ENCODE data around the gene SLC17A7.
"Not testable (repeated sequence)": the region's sequence is repeated elsewhere in the genome, so short reads cannot be mapped to it uniquely, and the experiment has no call there.

SLC17A7 gene

DNA sequence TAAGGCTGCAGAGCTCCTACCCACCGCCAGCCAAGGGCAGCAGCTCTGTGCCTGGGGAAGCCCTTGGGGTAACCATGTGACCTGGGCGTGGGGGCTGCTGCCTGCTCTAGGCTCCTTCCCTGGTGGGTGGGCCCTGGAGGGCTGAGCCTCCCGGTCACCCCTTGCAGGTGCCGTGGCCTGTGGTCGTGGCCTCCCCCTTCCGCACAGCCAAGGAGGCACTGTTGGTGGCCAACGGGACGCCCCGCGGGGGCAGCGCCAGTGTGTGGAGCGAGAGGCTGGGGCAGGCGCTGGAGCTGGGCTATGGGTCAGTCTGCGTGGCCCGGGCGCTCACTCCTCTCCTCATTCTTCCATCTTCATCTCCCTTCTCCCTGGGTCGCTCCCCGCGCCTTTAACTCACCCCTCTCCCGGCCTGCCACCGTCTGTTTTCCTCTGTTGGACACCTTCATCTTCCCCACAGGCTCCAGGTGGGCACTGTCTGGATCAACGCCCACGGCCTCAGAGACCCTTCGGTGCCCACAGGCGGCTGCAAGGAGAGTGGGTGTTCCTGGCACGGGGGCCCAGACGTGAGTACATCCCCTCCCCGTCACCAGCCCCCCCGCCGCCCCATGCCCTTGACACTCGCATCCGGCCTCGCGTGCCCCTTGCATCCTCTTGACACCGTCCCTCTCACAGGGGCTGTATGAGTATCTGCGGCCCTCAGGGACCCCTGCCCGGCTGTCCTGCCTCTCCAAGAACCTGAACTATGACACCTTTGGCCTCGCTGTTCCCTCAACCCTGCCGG is 22.8 kb upstream of the SLC17A7 start:
- H3K4me3 ChIP-seq: no peak overlapping the region
- no peak overlapping the region for H3K27ac ChIP-seq
- H3K36me3 ChIP-seq (ENCODE audit: insufficient read depth, low read length): peaks cover 24% of the 10 kb centered on the region
- no peak for DNase-seq (ENCODE audit: low read depth, low spot score)
- H3K9ac ChIP-seq (ENCODE audit: insufficient read length): no peak overlapping the region
- TF ChIP-seq FOXP2 (optimal IDR thresholded peaks at IDR 0.05; ENCODE audit: control extremely low read depth, extremely low read length, insufficient read depth) (no peak), EZH2 (IDR thresholded peaks at IDR 0.05) (no peak), POLR2AphosphoS5 (IDR thresholded peaks at IDR 0.05; ENCODE audit: borderline replicate concordance, low read depth, low read length) (no peak)
- no peaks in the 10 kb centered on the region for H3K9me3 ChIP-seq (ENCODE audit: low read depth, low read length)

DNA sequence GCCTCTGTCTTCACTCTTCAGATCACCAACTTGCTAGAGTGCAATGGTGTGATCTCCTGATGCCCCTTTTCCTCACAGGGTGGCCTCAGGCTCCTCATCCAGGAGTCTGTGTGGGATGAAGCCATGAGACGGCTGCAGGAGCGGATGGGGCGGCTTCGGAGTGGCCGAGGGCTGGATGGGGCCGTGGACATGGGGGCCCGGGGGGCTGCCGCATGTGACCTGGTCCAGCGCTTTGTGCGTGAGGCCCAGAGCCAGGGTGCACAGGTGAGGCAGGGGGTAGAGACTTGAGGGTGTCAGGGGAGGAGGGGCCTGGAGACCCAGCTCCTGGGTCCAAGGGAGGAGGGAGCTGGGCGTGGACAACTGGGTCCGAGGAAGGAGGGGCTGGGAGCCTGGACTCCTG is 21.2 kb upstream of the SLC17A7 start:
- H3K9ac ChIP-seq (ENCODE audit: insufficient read length): no peak overlapping the region
- DNase-seq (ENCODE audit: low read depth, low spot score): no peak
- no peaks in the 10 kb centered on the region for H3K9me3 ChIP-seq (ENCODE audit: low read depth, low read length)
- no peak overlapping the region for H3K4me3 ChIP-seq
- peaks cover 24% of the 10 kb centered on the region for H3K36me3 ChIP-seq (ENCODE audit: insufficient read depth, low read length)
- no peak overlapping the region for H3K27ac ChIP-seq
- TF ChIP-seq POLR2AphosphoS5 (IDR thresholded peaks at IDR 0.05; ENCODE audit: borderline replicate concordance, low read depth, low read length) (no peak), EZH2 (IDR thresholded peaks at IDR 0.05) (no peak), FOXP2 (optimal IDR thresholded peaks at IDR 0.05; ENCODE audit: control extremely low read depth, extremely low read length, insufficient read depth) (no peak)

DNA sequence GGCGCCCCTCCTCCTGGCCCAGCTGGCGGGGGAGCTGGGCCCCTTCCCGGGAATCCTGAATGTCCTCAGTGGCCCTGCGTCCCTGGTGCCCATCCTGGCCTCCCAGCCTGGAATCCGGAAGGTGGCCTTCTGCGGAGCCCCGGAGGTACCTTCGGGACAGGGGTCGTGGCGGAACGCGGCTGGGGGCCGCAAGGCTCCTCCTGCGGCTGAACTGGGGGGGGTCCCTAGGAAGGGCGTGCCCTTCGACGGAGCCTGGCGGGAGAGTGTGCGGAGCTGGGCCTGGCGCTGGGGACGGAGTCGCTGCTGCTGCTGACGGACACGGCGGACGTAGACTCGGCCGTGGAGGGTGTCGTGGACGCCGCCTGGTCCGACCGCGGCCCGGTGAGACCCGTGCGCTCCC is 20.3 kb upstream of the SLC17A7 start:
- H3K4me3 ChIP-seq: no peak overlapping the region
- peaks cover 24% of the 10 kb centered on the region for H3K36me3 ChIP-seq (ENCODE audit: insufficient read depth, low read length)
- H3K27ac ChIP-seq: no peak overlapping the region
- no peak for TF ChIP-seq POLR2AphosphoS5 (IDR thresholded peaks at IDR 0.05; ENCODE audit: borderline replicate concordance, low read depth, low read length)
- no peak for TF ChIP-seq EZH2 (IDR thresholded peaks at IDR 0.05)
- TF ChIP-seq FOXP2 (optimal IDR thresholded peaks at IDR 0.05; ENCODE audit: control extremely low read depth, extremely low read length, insufficient read depth): no peak
- DNase-seq (ENCODE audit: low read depth, low spot score): no peak
- H3K9ac ChIP-seq (ENCODE audit: insufficient read length): no peak overlapping the region
- H3K9me3 ChIP-seq (ENCODE audit: low read depth, low read length): no peaks in the 10 kb centered on the region

DNA sequence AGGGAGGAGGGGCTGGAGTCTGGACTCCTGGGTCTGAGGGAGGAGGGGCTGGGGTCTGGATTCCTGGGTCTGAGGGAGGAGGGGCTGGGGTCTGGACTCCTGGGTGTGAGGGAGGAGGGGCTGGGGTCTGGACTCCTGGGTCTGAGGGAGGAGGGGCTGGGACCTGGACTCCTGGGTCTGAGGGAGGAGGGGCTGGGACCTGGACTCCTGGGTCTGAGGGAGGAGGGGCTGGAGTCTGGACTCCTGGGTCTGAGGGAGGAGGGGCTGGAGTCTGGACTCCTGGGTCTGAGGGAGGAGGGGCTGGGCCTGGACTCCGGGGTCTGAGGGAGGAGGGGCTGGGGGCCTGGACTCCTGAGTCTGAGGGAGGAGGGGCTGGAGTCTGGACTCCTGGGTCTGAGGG is 19.8 kb upstream of the SLC17A7 start:
- peaks cover 21% of the 10 kb centered on the region for H3K36me3 ChIP-seq (ENCODE audit: insufficient read depth, low read length)
- H3K9me3 ChIP-seq (ENCODE audit: low read depth, low read length); H3K4me3 ChIP-seq; H3K9ac ChIP-seq (ENCODE audit: insufficient read length); DNase-seq (ENCODE audit: low read depth, low spot score); H3K27ac ChIP-seq: not testable (repeated sequence)

DNA sequence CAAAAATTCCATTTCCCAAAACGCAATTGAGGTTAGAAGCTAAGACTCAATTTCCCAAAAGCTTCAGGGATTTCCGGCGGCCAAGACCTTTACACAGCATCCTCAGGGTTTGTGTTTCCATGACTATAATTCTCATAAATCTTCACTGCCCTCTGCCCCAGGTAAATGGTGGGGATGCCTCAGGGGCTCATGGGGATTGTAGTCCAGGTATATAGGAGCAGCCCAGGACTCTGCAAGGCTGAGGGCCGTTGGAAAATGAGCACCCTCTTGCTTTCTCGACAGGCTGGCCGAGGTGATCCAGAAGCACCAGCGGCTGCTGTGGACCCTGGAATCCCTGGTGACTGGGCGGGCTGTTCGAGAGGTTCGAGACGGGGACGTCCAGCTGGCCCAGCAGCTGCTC is 18.1 kb upstream of the SLC17A7 start:
- no peak overlapping the region for H3K4me3 ChIP-seq
- H3K36me3 ChIP-seq (ENCODE audit: insufficient read depth, low read length): peaks cover 11% of the 10 kb centered on the region
- no peak for DNase-seq (ENCODE audit: low read depth, low spot score)
- H3K9me3 ChIP-seq (ENCODE audit: low read depth, low read length): no peaks in the 10 kb centered on the region
- no peak overlapping the region for H3K9ac ChIP-seq (ENCODE audit: insufficient read length)
- H3K27ac ChIP-seq: peak overlapping the region; percentile 100
- TF ChIP-seq FOXP2 (optimal IDR thresholded peaks at IDR 0.05; ENCODE audit: control extremely low read depth, extremely low read length, insufficient read depth): no peak
- no peak for TF ChIP-seq POLR2AphosphoS5 (IDR thresholded peaks at IDR 0.05; ENCODE audit: borderline replicate concordance, low read depth, low read length)
- TF ChIP-seq EZH2 (IDR thresholded peaks at IDR 0.05): no peak

DNA sequence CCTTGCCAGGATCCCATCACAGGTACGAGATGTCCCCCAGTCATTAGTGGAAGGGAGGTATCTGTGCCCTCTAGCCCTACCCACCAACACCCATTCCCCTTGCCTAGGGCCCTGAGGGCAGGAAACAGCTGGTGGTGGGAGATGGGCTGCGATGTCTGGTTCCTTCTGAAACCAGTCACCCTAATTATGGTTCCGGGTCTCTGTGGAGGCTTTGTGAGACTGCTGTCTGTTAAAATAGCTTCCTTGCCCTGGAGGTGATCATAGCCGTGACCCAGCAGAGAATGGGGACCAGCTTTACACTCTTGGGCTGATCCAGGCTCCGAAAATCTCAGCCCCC is 17.2 kb upstream of the SLC17A7 start:
- H3K9me3 ChIP-seq (ENCODE audit: low read depth, low read length): no peaks in the 10 kb centered on the region
- TF ChIP-seq FOXP2 (optimal IDR thresholded peaks at IDR 0.05; ENCODE audit: control extremely low read depth, extremely low read length, insufficient read depth) (no peak), EZH2 (IDR thresholded peaks at IDR 0.05) (no peak), POLR2AphosphoS5 (IDR thresholded peaks at IDR 0.05; ENCODE audit: borderline replicate concordance, low read depth, low read length) (0 out of 2 replicates have a peak, but pooled peaks have one; percentile 17)
- H3K36me3 ChIP-seq (ENCODE audit: insufficient read depth, low read length): peaks cover 11% of the 10 kb centered on the region
- peak overlapping the region; percentile 100 for H3K27ac ChIP-seq
- no peak for DNase-seq (ENCODE audit: low read depth, low spot score)
- peak overlapping the region; percentile 69 for H3K9ac ChIP-seq (ENCODE audit: insufficient read length)
- H3K4me3 ChIP-seq: peak overlapping the region; percentile 59

DNA sequence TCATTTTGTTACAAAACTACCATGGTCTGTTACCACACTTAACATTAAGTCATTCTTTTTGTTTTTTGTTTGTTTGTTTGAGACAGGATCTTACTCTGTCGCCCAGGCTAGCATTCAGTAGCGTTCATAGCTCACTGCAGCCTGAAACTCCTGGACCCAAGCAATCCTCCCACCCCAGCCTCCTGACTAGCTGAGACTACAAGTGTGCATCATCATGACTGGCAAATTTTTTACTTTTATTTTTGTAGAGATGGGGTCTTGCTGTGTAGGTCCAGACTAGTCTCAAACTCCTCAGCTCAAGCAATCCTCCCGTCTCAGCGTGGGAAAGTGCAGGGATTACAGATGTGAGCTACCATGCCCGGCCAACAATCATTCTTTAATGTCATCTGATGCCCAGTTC is 15.0 kb upstream of the SLC17A7 start:
- DNase-seq (ENCODE audit: low read depth, low spot score): no peak
- no peak overlapping the region for H3K4me3 ChIP-seq
- TF ChIP-seq EZH2 (IDR thresholded peaks at IDR 0.05) (no peak), POLR2AphosphoS5 (IDR thresholded peaks at IDR 0.05; ENCODE audit: borderline replicate concordance, low read depth, low read length) (no peak), FOXP2 (optimal IDR thresholded peaks at IDR 0.05; ENCODE audit: control extremely low read depth, extremely low read length, insufficient read depth) (no peak)
- H3K9ac ChIP-seq (ENCODE audit: insufficient read length): no peak overlapping the region
- H3K27ac ChIP-seq: peak overlapping the region; percentile 100; the same call in 1 of the 2 replicates
- H3K36me3 ChIP-seq (ENCODE audit: insufficient read depth, low read length): peaks cover 11% of the 10 kb centered on the region
- no peaks in the 10 kb centered on the region for H3K9me3 ChIP-seq (ENCODE audit: low read depth, low read length)

DNA sequence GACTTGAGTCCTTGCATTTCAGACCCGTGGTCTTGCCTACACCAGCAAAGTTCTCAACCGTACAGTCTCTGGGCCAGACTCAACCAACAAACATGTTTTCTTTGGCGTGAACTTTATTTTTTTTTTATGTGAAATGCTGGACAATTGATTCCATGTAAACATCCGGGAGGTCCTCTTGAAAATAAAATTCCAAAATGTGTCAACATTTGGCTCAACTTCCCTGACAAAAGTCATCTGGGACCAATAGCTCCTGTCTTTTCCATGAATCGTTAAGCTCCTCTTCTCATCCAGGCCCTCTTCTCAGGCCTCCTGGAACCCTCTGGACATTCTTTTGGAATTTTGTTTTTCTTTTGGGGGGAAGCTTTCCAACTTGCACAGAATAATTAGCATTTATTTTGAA is 14.4 kb upstream of the SLC17A7 start:
- no peak overlapping the region for H3K9ac ChIP-seq (ENCODE audit: insufficient read length)
- peak overlapping the region; percentile 100 for H3K27ac ChIP-seq
- no peak for TF ChIP-seq POLR2AphosphoS5 (IDR thresholded peaks at IDR 0.05; ENCODE audit: borderline replicate concordance, low read depth, low read length)
- TF ChIP-seq FOXP2 (optimal IDR thresholded peaks at IDR 0.05; ENCODE audit: control extremely low read depth, extremely low read length, insufficient read depth): no peak
- no peak for TF ChIP-seq EZH2 (IDR thresholded peaks at IDR 0.05)
- H3K36me3 ChIP-seq (ENCODE audit: insufficient read depth, low read length): peaks cover 11% of the 10 kb centered on the region
- DNase-seq (ENCODE audit: low read depth, low spot score): no peak
- H3K4me3 ChIP-seq: no peak overlapping the region
- H3K9me3 ChIP-seq (ENCODE audit: low read depth, low read length): no peaks in the 10 kb centered on the region

DNA sequence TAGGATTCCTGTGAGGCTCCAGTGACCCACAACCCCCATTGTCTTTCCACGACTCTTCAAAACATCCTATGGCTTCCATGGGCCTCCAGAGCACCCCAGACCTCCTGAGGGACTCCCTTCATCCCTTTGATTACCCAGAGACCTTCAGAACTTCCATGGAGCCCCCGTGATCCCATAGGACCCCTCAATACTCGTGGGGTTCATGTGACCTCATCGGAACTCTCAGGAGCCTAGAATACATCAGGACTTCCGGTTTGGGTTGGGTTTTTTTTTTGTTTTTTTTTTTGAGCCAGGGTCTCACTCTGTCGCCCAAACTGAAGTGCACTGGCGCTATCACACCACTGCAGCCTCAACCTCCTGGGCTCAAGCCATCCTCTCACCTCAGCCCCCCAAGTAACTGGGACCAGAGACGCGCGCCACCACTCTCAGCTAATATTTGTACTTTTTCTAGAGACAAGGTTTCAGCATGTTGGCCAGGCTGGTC is 12.5 kb upstream of the SLC17A7 start:
- peak overlapping the region; percentile 96 for H3K4me3 ChIP-seq
- H3K9me3 ChIP-seq (ENCODE audit: low read depth, low read length): no peaks in the 10 kb centered on the region
- TF ChIP-seq POLR2AphosphoS5 (IDR thresholded peaks at IDR 0.05; ENCODE audit: borderline replicate concordance, low read depth, low read length) (no peak), FOXP2 (optimal IDR thresholded peaks at IDR 0.05; ENCODE audit: control extremely low read depth, extremely low read length, insufficient read depth) (no peak), EZH2 (IDR thresholded peaks at IDR 0.05) (no peak)
- no peak for DNase-seq (ENCODE audit: low read depth, low spot score)
- peak overlapping the region; percentile 99 for H3K9ac ChIP-seq (ENCODE audit: insufficient read length)
- peaks cover 15% of the 10 kb centered on the region for H3K36me3 ChIP-seq (ENCODE audit: insufficient read depth, low read length)
- H3K27ac ChIP-seq: peak overlapping the region; percentile 99

Data from SK-N-MC (cell line).